HepG2 (cell line): ENCODE measurements around the gene HCRTR1. TPM values are rescaled to one million over a fixed set of nuclear protein-coding genes. Genes with fewer than 3 reads are reported as not detected.

Experiments used
- ATAC-seq: fragments of 200-7000 bp; cut with Tn5 transposase; 3 replicates; pipeline ENCODE4 v1.9.1; 2020; ENCODE audit warnings: mild to moderate bottlenecking, moderate library complexity
- BruUV-seq: library from RNA; stranded (reverse); fragments of 400-500 nt; replicated peaks from 2 replicates; lab custom pipeline; 2021; lab: Mats Ljungman, UMichigan
- CTCF ChIA-PET: fragments of 300-600 bp; formaldehyde crosslinking; extraction: SDS; loops from one replicate; lab custom pipeline; 2021; ENCODE audit warnings: low total read pairs, inconsistent platforms, low intra/inter-chr PET ratio; lab: Yijun Ruan, JAX
- POLR2A ChIA-PET: fragments of 350-600 bp; sonication (Branson Sonifier 250); formaldehyde crosslinking; loops from one replicate; lab custom pipeline; 2020; ENCODE audit warnings: antibody characterized with exemption, inconsistent platforms; lab: Yijun Ruan, JAX
- DNase-seq: peaks from one replicate; pipeline ENCODE4 v3.0.0-alpha.2; 2015; ENCODE audit warnings: low spot score
- FAIRE-seq: peaks from 3 replicates; lab custom pipeline; 2011; peaks lifted over from hg19 to GRCh38; lab: Jason Lieb, UNC
- H2AFZ ChIP-seq: one replicate; pipeline ENCODE4 v1.6.1; 2011; ENCODE audit warnings: low read length, inconsistent platforms
- H3K27ac ChIP-seq: fragments of 300-600 bp; 3 replicates; pipeline ENCODE4 v1.8.0; 2011; ENCODE audit warnings: mixed run types, mild to moderate bottlenecking, mixed read lengths, low read length, inconsistent platforms; ENCODE audit not compliant: insufficient read depth; ENCODE audit errors: extremely low read length
- H3K27me3 ChIP-seq, 2 experiments: fragments of 200-600 bp in 1 of 2; 2 replicates in 1 of 2; 3 replicates in 1 of 2; pipeline versions ENCODE4 v1.6.0 to v1.8.0; 2011; ENCODE audit warnings: low read length in 2 of 2, mild to moderate bottlenecking in 2 of 2, moderate library complexity in 2 of 2, inconsistent platforms in 1 of 2; ENCODE audit not compliant: insufficient read depth in 2 of 2, control insufficient read depth in 1 of 2
- H3K36me3 ChIP-seq, 2 experiments: fragments of 200-600 bp in 1 of 2; replicated peaks in 1 of 2; 2 replicates in 1 of 2; 3 replicates in 1 of 2; pipeline versions ENCODE4 v1.5.1 to v1.8.0; 2011; ENCODE audit warnings: low read length in 2 of 2, inconsistent platforms in 1 of 2; ENCODE audit not compliant: insufficient read depth in 2 of 2, control insufficient read depth in 1 of 2
- H3K4me1 ChIP-seq: 2 replicates; pipeline ENCODE4 v1.5.1; 2012; ENCODE audit warnings: low read length, inconsistent platforms; ENCODE audit not compliant: insufficient read depth
- H3K4me2 ChIP-seq: 2 replicates; pipeline ENCODE4 v1.6.0; 2011; ENCODE audit warnings: low read depth, low read length, inconsistent platforms
- H3K4me3 ChIP-seq, 3 experiments: fragments of 200-600 bp in 1 of 3; sonication (generic), shearing (Covaris generic) in 1 of 3; replicated peaks in 1 of 3; 2 replicates each; pipeline ENCODE4 v1.5.1; 2011 to 2016; ENCODE audit warnings: low read length in 3 of 3, inconsistent platforms in 2 of 3, low read depth in 2 of 3, mild to moderate bottlenecking in 2 of 3, control low read depth in 1 of 3, mixed read lengths in 1 of 3; ENCODE audit not compliant: insufficient read depth in 1 of 3
- H3K79me2 ChIP-seq: one replicate; pipeline ENCODE4 v1.6.1; 2011; ENCODE audit warnings: low read length, inconsistent platforms; ENCODE audit not compliant: insufficient read depth
- H3K9ac ChIP-seq: 2 replicates; pipeline ENCODE4 v1.6.0; 2011; ENCODE audit warnings: mild to moderate bottlenecking, low read depth, low read length, inconsistent platforms; ENCODE audit not compliant: insufficient read depth
- H3K9me3 ChIP-seq: 2 replicates; pipeline ENCODE4 v1.5.1; 2012; ENCODE audit warnings: mild to moderate bottlenecking, low read length
- H4K20me1 ChIP-seq: 2 replicates; pipeline ENCODE4 v1.6.0; 2011; ENCODE audit warnings: inconsistent platforms, mild to moderate bottlenecking, low read length, moderate library complexity; ENCODE audit not compliant: insufficient read depth
- BRD4 ChIP-seq: sonication (generic); formaldehyde crosslinking; IDR thresholded peaks from 2 replicates; pipeline ENCODE4 v1.4.0; 2020; ENCODE audit warnings: missing genetic modification reagents
- EHMT2 ChIP-seq: fragments of 200-600 bp; sonication (generic); IDR thresholded peaks from 2 replicates; pipeline ENCODE4 v1.7.0; 2017; ENCODE audit warnings: antibody characterized with exemption, low read depth, low read length, borderline replicate concordance
- GATA4 ChIP-seq: sonication (generic); IDR thresholded peaks from 2 replicates; pipeline ENCODE4 v1.6.1; 2016; ENCODE audit warnings: antibody characterized with exemption, low read depth, borderline replicate concordance
- GLMP ChIP-seq: sonication (generic); formaldehyde crosslinking; IDR thresholded peaks from 2 replicates; pipeline ENCODE4 v1.9.0; 2021; ENCODE audit warnings: missing genetic modification reagents, mild to moderate bottlenecking, borderline replicate concordance
- IRX3 ChIP-seq: sonication (generic); formaldehyde crosslinking; IDR thresholded peaks from 2 replicates; pipeline ENCODE4 v1.8.1; 2023; ENCODE audit warnings: mild to moderate bottlenecking, low read depth, missing genetic modification reagents, borderline replicate concordance
- MIXL1 ChIP-seq: IDR thresholded peaks from 2 replicates; pipeline ENCODE4 v1.6.1; 2016
- NAIF1 ChIP-seq: sonication (generic); formaldehyde crosslinking; IDR thresholded peaks from 2 replicates; pipeline ENCODE4 v1.5.0; 2020; ENCODE audit warnings: mild to moderate bottlenecking, missing genetic modification reagents, borderline replicate concordance
- NFKBIZ ChIP-seq: IDR thresholded peaks from 2 replicates; pipeline ENCODE4 v1.6.1; 2018; ENCODE audit warnings: missing genetic modification reagents, missing compliant biosample characterization
- NONO ChIP-seq, 2 experiments: fragments of 450-650 bp in 1 of 2; sonication (generic) in 1 of 2; formaldehyde crosslinking in 1 of 2; IDR thresholded peaks in 1 of 2; conservative IDR thresholded peaks in 1 of 2; 2 replicates each; pipeline versions ENCODE4 v1.6.1 to v1.8.0; 2017 to 2022; ENCODE audit warnings: mild to moderate bottlenecking in 1 of 2, missing genetic modification reagents in 1 of 2, moderate library complexity in 1 of 2
- POGZ ChIP-seq: sonication (generic); formaldehyde crosslinking; IDR thresholded peaks from 2 replicates; pipeline ENCODE4 v1.4.0; 2020; ENCODE audit warnings: mild to moderate bottlenecking, missing genetic modification reagents
- TOE1 ChIP-seq: sonication (generic); formaldehyde crosslinking; IDR thresholded peaks from 2 replicates; pipeline ENCODE4 v1.4.0; 2020; ENCODE audit warnings: mild to moderate bottlenecking, missing genetic modification reagents
- ZBTB8A ChIP-seq: sonication (generic); formaldehyde crosslinking; IDR thresholded peaks from 2 replicates; pipeline ENCODE4 v1.4.0; 2020; ENCODE audit warnings: mild to moderate bottlenecking, low read depth, missing genetic modification reagents, borderline replicate concordance
- ZNF232 ChIP-seq: sonication (generic); formaldehyde crosslinking; IDR thresholded peaks from 2 replicates; pipeline ENCODE4 v1.4.0; 2020; ENCODE audit warnings: missing genetic modification reagents, borderline replicate concordance
- ZNF326 ChIP-seq: sonication (generic); formaldehyde crosslinking; IDR thresholded peaks from 2 replicates; pipeline ENCODE4 v1.4.0; 2020; ENCODE audit warnings: missing genetic modification reagents, borderline replicate concordance
- ZSCAN21 ChIP-seq: sonication (generic); formaldehyde crosslinking; IDR thresholded peaks from 2 replicates; pipeline ENCODE4 v1.8.0; 2022; ENCODE audit warnings: mild to moderate bottlenecking, missing genetic modification reagents, moderate library complexity, borderline replicate concordance
- WGBS: methylation state at CpG from one replicate; pipeline ENCODE4 v1.1.6; 2017; ENCODE audit warnings: low lambda C conversion rate; 5-methylcytosine and 5-hydroxymethylcytosine counted together
- in situ Hi-C: cut with HindIII; loops from 2 replicates; pipeline ENCODE4 v1.10.0; 2017; ENCODE audit warnings: low pct_unique_long_range_greater_than_20kb; ENCODE audit not compliant: extremely low pct_ligation_motif_present
- intact Hi-C: fragments of 100-400 bp; cut with micrococcal nuclease; formaldehyde crosslinking; loops from one replicate; pipeline ENCODE4 v1.10.0; 2022; ENCODE audit not compliant: unreplicated experiment
- polyA plus RNA-seq, 8 experiments: library from polyadenylated mRNA; depleted of rRNA in 3 of 8; stranded (reverse) in 7 of 8; unstranded in 1 of 8; fragments of >200 nt; fragmentation: Illumina TruSeq in 4 of 8; extraction: Trizol in 4 of 8; gene quantifications; 2 replicates each; pipeline versions ENCODE4 v1.2.1 to v1.2.3, GENCODE V29; 2011 to 2016; ENCODE audit warnings: low read depth in 4 of 8, missing spikeins in 1 of 8, mixed read lengths in 1 of 8; ENCODE audit not compliant: insufficient read depth in 1 of 8
- total RNA-seq, 5 experiments: library from RNA; depleted of rRNA; stranded (reverse); fragments of >200 nt; fragmentation: Illumina TruSeq; extraction: Trizol; gene quantifications; 2 replicates each; pipeline ENCODE4 v1.2.3, GENCODE V29; 2016; ENCODE audit warnings: low read depth in 1 of 5

Gene HCRTR1
- total and polyA plus RNA-seq, 2 of the 13 experiments (the other 11 are each of a cell fraction or from before 2014, with no cell fraction given): not detected

GRCh38 chr1:31632649-31633048 is 15.2 kb downstream of the HCRTR1 start:
- in situ Hi-C loops: no loop called here
- POLR2A ChIA-PET: interaction anchor here (1.0 kb wide), 1 partner anchor 12 kb away, joined by 3 read pairs; the partner anchor contains the start of gene PEF1
- intact Hi-C loops: no loop called here

More at GRCh38 chr1:31632649-31633048, 15.2 kb downstream of the HCRTR1 start:
- DNase-seq (no peak), FAIRE-seq (no peak), ATAC-seq (no peak)
- no TSS peak for BruUV-seq
- TF ChIP-seq GATA4: no peak
- no peak for TF ChIP-seq POGZ (CRISPR knock-in tag)
- TF ChIP-seq GLMP: no peak
- no peak for TF ChIP-seq IRX3
- TF ChIP-seq ZSCAN21 (CRISPR knock-in tag): no peak
- TF ChIP-seq ZNF326 (CRISPR knock-in tag): no peak
- no peak for TF ChIP-seq ZBTB8A (CRISPR knock-in tag)
- no peak for TF ChIP-seq MIXL1 (CRISPR knock-in tag)
- TF ChIP-seq NAIF1 (CRISPR knock-in tag): no peak
- TF ChIP-seq NONO (IDR thresholded peaks at IDR 0.05): no peak
- TF ChIP-seq NONO (CRISPR knock-in tag; conservative IDR thresholded peaks at IDR 0.05): no peak
- TF ChIP-seq BRD4 (CRISPR knock-in tag): no peak
- TF ChIP-seq TOE1 (CRISPR knock-in tag): no peak
- no peak for TF ChIP-seq EHMT2
- TF ChIP-seq NFKBIZ: no peak
- TF ChIP-seq ZNF232 (CRISPR knock-in tag): no peak
- H3K27me3 ChIP-seq: no peaks in the 10 kb centered on the region
- peaks cover 17% of the 10 kb centered on the region for H3K79me2 ChIP-seq
- WGBS: 95% methylated on average over 3 of the region's 3 CpGs
- H3K4me1 ChIP-seq: no peaks in the 10 kb centered on the region
- no peak overlapping the region for H2AFZ ChIP-seq
- no peak overlapping the region for H3K9ac ChIP-seq
- no peaks in the 10 kb centered on the region for H3K9me3 ChIP-seq
- no peaks in the 10 kb centered on the region for H4K20me1 ChIP-seq
- H3K4me2 ChIP-seq: no peak overlapping the region
- no peak overlapping the region for H3K27ac ChIP-seq
- CTCF ChIA-PET: interaction anchor here (1.1 kb wide), 1 partner anchor 69 kb away, joined by 3 read pairs; no protein-coding TSS in a partner anchor
- H3K36me3 ChIP-seq: peaks cover 30 to 59% of the 10 kb centered on the region in 2 experiments
- no peak overlapping the region for H3K4me3 ChIP-seq
